NCI-H774 (cell line): ENCODE data around the gene COL24A1.
"Not testable (repeated sequence)": the region's sequence is repeated elsewhere in the genome, so short reads cannot be mapped to it uniquely, and the experiment has no call there.

Experiments
- DNase-seq: peaks from one replicate; lab custom pipeline; 2025; lab: John Stamatoyannopoulos, UW

Gene COL24A1

GRCh38 chr1:85991261-85991660, 165.3 kb downstream of the COL24A1 start:
- DNase-seq, result no peak

- DNase-seq, result no peak
Measured at GRCh38 chr1:85984636-85985035, 171.9 kb downstream of the COL24A1 start.

- DNase-seq, result no peak
Measured at GRCh38 chr1:85983316-85983715, 173.3 kb downstream of the COL24A1 start.

GRCh38 chr1:85976516-85977205, 179.9 kb downstream of the COL24A1 start:
- DNase-seq, result no peak

GRCh38 chr1:85975912-85976371, 180.6 kb downstream of the COL24A1 start:
- DNase-seq, result no peak

- no peak for DNase-seq
Measured at GRCh38 chr1:85962457-85962856, 194.1 kb downstream of the COL24A1 start.

- no peak for DNase-seq
Measured at GRCh38 chr1:85957760-85958159, 198.8 kb downstream of the COL24A1 start.

GRCh38 chr1:85955218-85955617, 201.4 kb downstream of the COL24A1 start:
- not testable (repeated sequence) for DNase-seq

- peak; percentile 55 for DNase-seq
Measured at GRCh38 chr1:85952460-85952859, 204.1 kb downstream of the COL24A1 start.

- no peak for DNase-seq
Measured at GRCh38 chr1:85947186-85947585, 209.4 kb downstream of the COL24A1 start.

- DNase-seq, result no peak
Measured at GRCh38 chr1:85943945-85944344, 212.6 kb downstream of the COL24A1 start.

GRCh38 chr1:85943526-85943925, 213.0 kb downstream of the COL24A1 start:
- DNase-seq, result no peak

GRCh38 chr1:85940656-85941306, 215.8 kb downstream of the COL24A1 start:
- no peak for DNase-seq

GRCh38 chr1:85938829-85939228, 217.7 kb downstream of the COL24A1 start:
- DNase-seq, result no peak

- no peak for DNase-seq
Measured at GRCh38 chr1:85936470-85936869, 220.1 kb downstream of the COL24A1 start.

- DNase-seq, result no peak
Measured at GRCh38 chr1:85936057-85936456, 220.5 kb downstream of the COL24A1 start.

GRCh38 chr1:85935234-85935633, 221.3 kb downstream of the COL24A1 start:
- DNase-seq, result no peak

- DNase-seq, result no peak
Measured at GRCh38 chr1:85934516-85934915, 222.1 kb downstream of the COL24A1 start.

- DNase-seq, result no peak
Measured at GRCh38 chr1:85933961-85934360, 222.6 kb downstream of the COL24A1 start.

GRCh38 chr1:85911742-85912141, 244.8 kb downstream of the COL24A1 start:
- DNase-seq, result no peak

- no peak for DNase-seq
Measured at GRCh38 chr1:85900921-85901320, 255.7 kb downstream of the COL24A1 start.

GRCh38 chr1:85898861-85899260, 257.7 kb downstream of the COL24A1 start:
- DNase-seq, result no peak

- DNase-seq, result no peak
Measured at GRCh38 chr1:85894651-85895050, 261.9 kb downstream of the COL24A1 start.

- DNase-seq, result no peak
Measured at GRCh38 chr1:85892366-85892765, 264.2 kb downstream of the COL24A1 start.
